Measurements from ENCODE around the gene MTHFSD. TPM values are rescaled to one million over a fixed set of nuclear protein-coding genes. Genes with fewer than 3 reads are reported as not detected.

The MTHFSD gene
- total RNA-seq, 6 donors from 2014 or later = 13.8 to 39.8 (median 22.0) TPM

- H3K4me3 ChIP-seq = peak overlapping the region in 1 of 4 donors; percentile 66
- H3K36me3 ChIP-seq = peaks cover 0 to 10% (median 0%) of the 10 kb centered on the region in 4 donors
- H3K27me3 ChIP-seq = peaks cover 0 to 59% (median 30%) of the 10 kb centered on the region in 4 donors
- peak overlapping the region; percentile 18 to 97 (median 69) for H3K27ac ChIP-seq
- H3K4me1 ChIP-seq = peaks cover 0 to 32% (median 11%) of the 10 kb centered on the region in 4 donors
- 18 to 21% methylated on average over 19 of the region's 19 CpGs for WGBS, 2 donors
- DNase-seq = no peak
- no peak for ATAC-seq (ENCODE audit: low FRiP score in 2 of 2)
- no peaks in the 10 kb centered on the region for H3K9me3 ChIP-seq
- TF ChIP-seq CTCF (IDR thresholded peaks at IDR 0.05) (no peak), EP300 (IDR thresholded peaks at IDR 0.05) (no peak), POLR2AphosphoS5 (IDR thresholded peaks at IDR 0.05) (no peak), POLR2A (IDR thresholded peaks at IDR 0.05) (no peak)
Observed at GRCh38 chr16:86501989-86502855, 52.8 kb downstream of the MTHFSD start.

GRCh38 chr16:86500708-86501510, 54.1 kb downstream of the MTHFSD start:
- Histone ChIP-seq H3K36me3 (peaks cover 0 to 3% (median 0%) of the 10 kb centered on the region in 4 donors), H3K9me3 (no peaks in the 10 kb centered on the region), H3K27ac (peak overlapping the region; percentile 43 to 97 (median 86)), H3K4me1 (peaks cover 0 to 33% (median 9%) of the 10 kb centered on the region in 4 donors), H3K27me3 (peaks cover 0 to 60% (median 31%) of the 10 kb centered on the region in 4 donors), H3K4me3 (peak overlapping the region in 1 of 4 donors; percentile 66)
- WGBS, 2 donors = 19 to 22% methylated on average over 7 to 13 of the region's 13 CpGs
- ATAC-seq (ENCODE audit: low FRiP score in 2 of 2) (no peak), DNase-seq (no peak)
- TF ChIP-seq CTCF (IDR thresholded peaks at IDR 0.05) (no peak), POLR2A (IDR thresholded peaks at IDR 0.05) (no peak)

- peaks cover 0 to 62% (median 30%) of the 10 kb centered on the region in 4 donors for H3K27me3 ChIP-seq
- H3K9me3 ChIP-seq = no peaks in the 10 kb centered on the region
- H3K27ac ChIP-seq = peak overlapping the region; percentile 43 to 97 (median 86)
- H3K4me3 ChIP-seq = peak overlapping the region in 2 of 4 donors; percentile 0 to 66
- ATAC-seq (ENCODE audit: low FRiP score in 2 of 2) = no peak
- DNase-seq = no peak
- WGBS, 2 donors = 21 to 42% methylated on average over 10 to 16 of the region's 16 CpGs
- H3K36me3 ChIP-seq = peaks cover 0 to 3% (median 0%) of the 10 kb centered on the region in 4 donors
- no peak for TF ChIP-seq CTCF (IDR thresholded peaks at IDR 0.05)
- peak; percentile 43 to 69 for TF ChIP-seq POLR2AphosphoS5 (IDR thresholded peaks at IDR 0.05)
- peak; percentile 36 to 85 (median 64) for TF ChIP-seq EP300 (IDR thresholded peaks at IDR 0.05)
- TF ChIP-seq POLR2A (IDR thresholded peaks at IDR 0.05) = no peak
- H3K4me1 ChIP-seq = peaks cover 0 to 25% (median 5%) of the 10 kb centered on the region in 4 donors
Observed at GRCh38 chr16:86499889-86500707, 54.9 kb downstream of the MTHFSD start.

GRCh38 chr16:86499440-86499786, 55.6 kb downstream of the MTHFSD start:
- H3K27me3 ChIP-seq = peaks cover 0 to 63% (median 27%) of the 10 kb centered on the region in 4 donors
- DNase-seq (no peak), ATAC-seq (ENCODE audit: low FRiP score in 2 of 2) (no peak)
- TF ChIP-seq EP300 (IDR thresholded peaks at IDR 0.05) (no peak), POLR2A (IDR thresholded peaks at IDR 0.05) (no peak), CTCF (IDR thresholded peaks at IDR 0.05) (no peak), POLR2AphosphoS5 (IDR thresholded peaks at IDR 0.05) (no peak)
- peak overlapping the region in 3 of 4 donors; percentile 26 to 66 (median 43) for H3K4me3 ChIP-seq
- H3K4me1 ChIP-seq = peaks cover 0 to 21% (median 5%) of the 10 kb centered on the region in 4 donors
- H3K36me3 ChIP-seq = peaks cover 0 to 3% (median 0%) of the 10 kb centered on the region in 4 donors
- 27 to 28% methylated on average over 4 of the region's 4 CpGs for WGBS, 2 donors
- H3K27ac ChIP-seq = peak overlapping the region; percentile 77 to 97 (median 87)
- H3K9me3 ChIP-seq = no peaks in the 10 kb centered on the region
